Measurements from ENCODE around the gene CAPNS1. TPM values are rescaled to one million over a fixed set of nuclear protein-coding genes. Genes with fewer than 3 reads are reported as not detected.

CAPNS1 gene
- total and polyA plus RNA-seq, 2 of the 4 experiments (the other 2 are of a cell fraction): 436 to 988 TPM

GRCh38 chr19:36113894-36114720, 25.8 kb upstream of the CAPNS1 start:
- H3K79me1 ChIP-seq (ENCODE audit: low read depth in 1 of 2, low read length in 2 of 2): peaks cover 27 to 52% of the 10 kb centered on the region in 2 experiments
- peak overlapping the region; percentile 29 for H3K14ac ChIP-seq (replicated peaks; ENCODE audit: low read depth, low read length)
- H3K4ac ChIP-seq (ENCODE audit: low read depth, low read length): peak overlapping the region; percentile 39
- peaks cover 18% of the 10 kb centered on the region for H3K36me3 ChIP-seq (ENCODE audit: control insufficient read depth, insufficient read depth, low read length)
- peak; percentile 30 for DNase-seq
- peak overlapping the region; percentile 97 for H2AK9ac ChIP-seq (replicated peaks; ENCODE audit: low read depth, low read length, poor library complexity)
- intact Hi-C loops (cut with micrococcal nuclease) (loop anchor here (2.0 kb wide), 2 partner anchors 27 to 53 kb away; partner anchors contain the start of gene CAPNS1), in situ Hi-C loops (cut with MboI; ENCODE audit: low sequenced_read_pairs) (no loop called here), dilution Hi-C loops (cut with HindIII; ENCODE audit: low sequenced_read_pairs, unreplicated experiment) (no loop called here)
- H4K8ac ChIP-seq (ENCODE audit: low read depth in 2 of 2, low read length in 2 of 2): peak overlapping the region; percentile 48 to 74; a peak in 3 of 4 replicates
- H2AK5ac ChIP-seq (ENCODE audit: low read depth, low read length): peak overlapping the region; percentile 37; the same call in 1 of the 2 replicates
- H3K9me1 ChIP-seq (ENCODE audit: insufficient read depth, low read length): 0 out of 2 replicates have a peak, but pooled peaks cover 6% of the 10 kb centered on the region
- peak overlapping the region; percentile 60 for H3K4me3 ChIP-seq (ENCODE audit: insufficient read depth, low read depth, low read length)
- peaks cover 8% of the 10 kb centered on the region for H4K20me1 ChIP-seq (ENCODE audit: insufficient read depth, low read length)
- H4K5ac ChIP-seq (ENCODE audit: low read depth, low read length): peak overlapping the region; percentile 22
- peak overlapping the region; percentile 70 for H3K9ac ChIP-seq (ENCODE audit: low read depth, low read length)
- peak; percentile 1; the same call in 1 of the 2 replicates for ATAC-seq (ENCODE audit: low read depth)
- CTCF ChIA-PET: interaction anchor here (2.3 to 3.5 kb wide), 2 partner anchors 13 to 53 kb away, joined by 6 to 14 read pairs; no protein-coding TSS in a partner anchor
- H2BK5ac ChIP-seq (ENCODE audit: low read depth, low read length, poor library complexity, severe bottlenecking): peak overlapping the region; percentile 51
- peak overlapping the region; percentile 26; the same call in 1 of the 2 replicates for H4K91ac ChIP-seq (ENCODE audit: insufficient read depth, low read depth, low read length)
- peak overlapping the region; percentile 59 for H3K23ac ChIP-seq (ENCODE audit: low read depth, low read length)
- H3K9me3 ChIP-seq (ENCODE audit: control insufficient read depth, insufficient read depth, low read length): no peaks in the 10 kb centered on the region
- POLR2A ChIA-PET (ENCODE audit: unreplicated experiment): no interaction called here
- H3K4me1 ChIP-seq (ENCODE audit: control insufficient read depth, insufficient read depth, low read length): peaks cover 7% of the 10 kb centered on the region
- H3K27me3 ChIP-seq (ENCODE audit: control insufficient read depth, insufficient read depth, low read length): no peaks in the 10 kb centered on the region
- peak overlapping the region; percentile 13 for H3K56ac ChIP-seq (ENCODE audit: extremely low read depth, insufficient read depth, low read length)
- 3% methylated on average over 10 of the region's 48 CpGs; no CpG with 5 or more reads in 1 of the 2 experiments for WGBS, 2 experiments (ENCODE audit: extremely low coverage in 2 of 2, insufficient read length in 1 of 2)
- H3K27ac ChIP-seq (ENCODE audit: insufficient read depth, low read length): peak overlapping the region; percentile 65
- H3K4me2 ChIP-seq (ENCODE audit: low read depth, low read length): peak overlapping the region; percentile 91
- BruUV-seq (replicated peaks): no TSS peak
- H2AFZ ChIP-seq (replicated peaks; ENCODE audit: low read length, poor library complexity): peak overlapping the region; percentile 89
- H3K18ac ChIP-seq (ENCODE audit: low read depth, low read length): peak overlapping the region; percentile 2; the same call in 1 of the 2 replicates
- H2BK20ac ChIP-seq (ENCODE audit: low read depth, low read length): no peak overlapping the region
- no peak overlapping the region; the same call in 1 of the 2 replicates for H2BK120ac ChIP-seq (ENCODE audit: low read depth, low read length)
- no peak overlapping the region for H2BK15ac ChIP-seq (ENCODE audit: low read depth, low read length)
- TF ChIP-seq BHLHE40 (IDR thresholded peaks at IDR 0.05; ENCODE audit: low read depth, low read length): peak; percentile 32; the same call in 1 of the 2 replicates
- no peak for TF ChIP-seq NFE2L2 (IDR thresholded peaks at IDR 0.05; ENCODE audit: low read depth, low read length)
- no peak for TF ChIP-seq CHD1 (IDR thresholded peaks at IDR 0.05; ENCODE audit: low read depth, low read length)
- TF ChIP-seq RCOR1 (IDR thresholded peaks at IDR 0.05; ENCODE audit: insufficient replicate concordance, low read length): no peak
- TF ChIP-seq SMC3 (IDR thresholded peaks at IDR 0.05; ENCODE audit: low read depth, low read length): 0 out of 2 replicates have a peak, but pooled peaks have one; percentile 11
- no peak for TF ChIP-seq FOS (IDR thresholded peaks at IDR 0.05; ENCODE audit: low read depth, low read length)
- TF ChIP-seq CTCF (conservative IDR thresholded peaks at IDR 0.05; ENCODE audit: low read depth, low read length): peak; percentile 24; the same call in 1 of the 2 replicates
- TF ChIP-seq RFX5 (IDR thresholded peaks at IDR 0.05; ENCODE audit: low read depth, low read length): no peak
- TF ChIP-seq, protein P1, sequence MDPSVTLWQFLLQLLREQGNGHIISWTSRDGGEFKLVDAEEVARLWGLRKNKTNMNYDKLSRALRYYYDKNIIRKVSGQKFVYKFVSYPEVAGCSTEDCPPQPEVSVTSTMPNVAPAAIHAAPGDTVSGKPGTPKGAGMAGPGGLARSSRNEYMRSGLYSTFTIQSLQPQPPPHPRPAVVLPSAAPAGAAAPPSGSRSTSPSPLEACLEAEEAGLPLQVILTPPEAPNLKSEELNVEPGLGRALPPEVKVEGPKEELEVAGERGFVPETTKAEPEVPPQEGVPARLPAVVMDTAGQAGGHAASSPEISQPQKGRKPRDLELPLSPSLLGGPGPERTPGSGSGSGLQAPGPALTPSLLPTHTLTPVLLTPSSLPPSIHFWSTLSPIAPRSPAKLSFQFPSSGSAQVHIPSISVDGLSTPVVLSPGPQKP (IDR thresholded peaks at IDR 0.05; ENCODE audit: borderline replicate concordance, low read depth, low read length): no peak
- no peak for TF ChIP-seq MXI1 (IDR thresholded peaks at IDR 0.05; ENCODE audit: borderline replicate concordance, low read depth, low read length)
- 0 out of 2 replicates have a peak, but pooled peaks have one; percentile 11 for TF ChIP-seq RAD21 (IDR thresholded peaks at IDR 0.05; ENCODE audit: low read length)
- no peak for TF ChIP-seq CEBPB (IDR thresholded peaks at IDR 0.05; ENCODE audit: low read depth, low read length)
- TF ChIP-seq POLR2A (IDR thresholded peaks at IDR 0.05; ENCODE audit: low read depth, low read length): 0 out of 2 replicates have a peak, but pooled peaks have one; percentile 32
- peak; percentile 39; the same call in 1 of the 2 replicates for TF ChIP-seq MAZ (IDR thresholded peaks at IDR 0.05; ENCODE audit: borderline replicate concordance, low read depth, low read length)
